AG04449 (cell line): ENCODE measurements around the gene SLC24A3.

Source experiments
- CTCF ChIA-PET: fragments of 350-600 bp; formaldehyde crosslinking; extraction: SDS; loops from one replicate; lab custom pipeline; 2021; ENCODE audit warnings: antibody characterized with exemption; lab: Yijun Ruan, JAX
- POLR2A ChIA-PET: fragments of 400-600, 350-600 bp; formaldehyde crosslinking; extraction: SDS; loops from one replicate; lab custom pipeline; 2020; ENCODE audit warnings: antibody characterized with exemption, inconsistent platforms; lab: Yijun Ruan, JAX
- DNase-seq: peaks from one replicate; pipeline ENCODE4 v3.0.0-alpha.2; 2010; ENCODE audit warnings: low read depth, low spot score
- H3K4me3 ChIP-seq: 2 replicates; pipeline ENCODE4 v1.5.1; 2011; ENCODE audit warnings: low read depth, mild to moderate bottlenecking, control low read depth, low read length
- CTCF ChIP-seq: IDR thresholded peaks from one replicate; pipeline ENCODE4 v1.5.1; 2011; ENCODE audit warnings: mild to moderate bottlenecking, moderate library complexity, low read length, control low read depth, inconsistent platforms; ENCODE audit not compliant: insufficient read depth; ENCODE audit errors: missing control alignments

The SLC24A3 gene

DNA sequence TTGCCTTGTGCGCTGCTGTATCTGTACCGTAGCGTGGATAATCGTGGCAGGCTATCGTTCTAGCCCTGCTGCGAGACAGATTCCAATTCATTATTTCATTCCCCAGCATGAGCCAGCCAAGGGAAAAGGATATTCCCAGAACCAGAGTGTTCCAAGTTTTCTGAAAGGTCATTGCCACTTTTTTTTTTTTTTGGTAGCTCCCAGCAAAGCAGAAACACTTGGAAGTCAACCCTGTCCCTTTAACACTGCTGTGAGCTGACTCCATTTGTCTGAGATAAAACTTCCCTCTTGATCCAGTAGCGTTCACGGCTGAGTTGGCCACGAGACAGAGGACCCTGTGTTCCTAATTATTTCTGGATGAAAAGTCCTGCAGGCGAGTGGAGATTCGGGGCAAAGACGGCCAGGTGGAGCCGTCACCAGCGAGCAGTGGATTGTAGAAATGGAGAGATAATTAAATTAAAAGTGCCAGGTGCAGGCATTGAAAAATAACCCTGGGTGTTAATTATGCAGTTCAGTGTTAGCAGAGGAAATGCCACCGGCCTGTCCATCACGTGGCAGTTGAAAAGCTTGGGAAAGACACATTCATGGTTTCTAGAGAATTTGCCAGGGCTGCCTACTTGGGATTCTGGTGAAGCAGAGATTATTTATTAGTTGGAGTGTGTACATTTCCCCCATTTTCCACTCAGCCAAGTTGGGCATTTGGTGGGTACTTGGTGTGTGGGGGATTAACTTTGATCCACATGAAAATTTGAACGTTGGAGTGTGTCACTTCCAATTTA is 164.2 kb downstream of the SLC24A3 start:
- ChIA-PET CTCF (no interaction called here), POLR2A (no interaction called here)
- DNase-seq = no peak
- TF ChIP-seq CTCF = no peak
- no peak overlapping the region for H3K4me3 ChIP-seq

GRCh38 chr20:19378058-19378457 is 165.6 kb downstream of the SLC24A3 start:
- H3K4me3 ChIP-seq = no peak overlapping the region
- TF ChIP-seq CTCF = no peak
- POLR2A ChIA-PET = no interaction called here
- no peak for DNase-seq
- CTCF ChIA-PET = interaction anchor here (1.0 to 1.5 kb wide), 2 partner anchors 171 to 205 kb away, joined by 3 to 4 read pairs; no protein-coding TSS in a partner anchor

DNA sequence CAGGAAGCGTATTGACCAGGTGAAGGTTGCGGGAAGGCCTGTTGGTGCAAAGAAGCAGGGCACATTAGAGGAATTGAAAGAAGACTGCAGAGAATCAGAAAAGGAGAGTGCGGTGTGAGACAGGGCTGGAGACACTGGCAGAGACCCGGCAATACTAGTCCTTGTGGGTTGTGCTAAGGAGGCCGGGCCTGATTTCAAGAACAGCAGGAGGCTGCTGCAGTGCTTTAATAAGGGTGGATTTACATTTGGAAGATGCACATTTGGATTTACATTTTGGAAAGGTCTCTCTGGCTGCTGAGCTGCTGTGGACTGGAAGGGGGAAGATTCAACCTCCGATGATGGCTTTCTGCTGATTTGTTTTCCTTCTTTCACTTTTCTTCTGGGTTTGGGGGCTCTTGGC is 167.8 kb downstream of the SLC24A3 start:
- POLR2A ChIA-PET = no interaction called here
- no peak for TF ChIP-seq CTCF
- no peak for DNase-seq
- CTCF ChIA-PET = no interaction called here
- H3K4me3 ChIP-seq = no peak overlapping the region

DNA sequence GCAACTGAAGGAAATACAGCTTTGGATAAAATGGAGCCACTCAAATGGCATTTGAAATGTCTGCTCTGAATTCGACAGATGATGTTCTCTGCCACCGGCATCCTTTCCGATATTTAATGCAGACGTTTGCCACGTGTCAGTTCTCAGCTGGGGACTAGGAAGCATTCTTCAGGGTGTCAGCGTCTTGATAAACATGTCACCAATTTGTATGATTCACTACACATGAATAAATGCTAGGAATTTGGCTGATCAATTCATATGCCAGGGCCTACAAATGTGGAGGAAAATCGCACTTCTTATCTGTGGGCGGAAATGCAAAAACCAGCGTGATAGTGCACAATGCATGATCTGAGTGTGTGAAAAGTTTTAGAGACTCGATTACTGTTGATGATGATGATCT is 169.5 kb downstream of the SLC24A3 start:
- POLR2A ChIA-PET = no interaction called here

GRCh38 chr20:19382386-19383340 is 170.2 kb downstream of the SLC24A3 start:
- POLR2A ChIA-PET = no interaction called here
- H3K4me3 ChIP-seq = no peak overlapping the region
- TF ChIP-seq CTCF = no peak
- no peak for DNase-seq
- CTCF ChIA-PET = no interaction called here

More for the DNA sequence above, 169.5 kb downstream of the SLC24A3 start:
- DNase-seq = no peak
- no peak overlapping the region for H3K4me3 ChIP-seq
- TF ChIP-seq CTCF = no peak
- CTCF ChIA-PET = no interaction called here

GRCh38 chr20:19384940-19385339 is 172.5 kb downstream of the SLC24A3 start:
- TF ChIP-seq CTCF = no peak
- CTCF ChIA-PET = no interaction called here
- no peak overlapping the region for H3K4me3 ChIP-seq
- POLR2A ChIA-PET = no interaction called here
- DNase-seq = no peak
